Esophagus (tissue), 2 donors: ENCODE data around the gene MFSD12. TPM values are rescaled to one million over a fixed set of nuclear protein-coding genes. Genes with fewer than 3 reads are reported as not detected.

Source experiments
- H3K27ac ChIP-seq, 2 donors: one replicate each; pipeline ENCODE4 v1.5.1; 2013; ENCODE audit warnings: low read depth in 2 of 2, mild to moderate bottlenecking in 2 of 2, inconsistent platforms in 1 of 2, low read length in 1 of 2, moderate library complexity in 1 of 2
- H3K27me3 ChIP-seq, 2 donors: one replicate each; pipeline ENCODE4 v1.6.1; 2013; ENCODE audit warnings: low read length in 2 of 2, control low read depth in 1 of 2, mild to moderate bottlenecking in 1 of 2; ENCODE audit not compliant: insufficient read depth in 2 of 2, control insufficient read depth in 1 of 2
- H3K36me3 ChIP-seq, 2 donors: one replicate each; pipeline ENCODE4 v1.6.1; 2013; ENCODE audit warnings: low read length in 1 of 2; ENCODE audit not compliant: control insufficient read depth in 2 of 2, insufficient read depth in 2 of 2
- H3K4me1 ChIP-seq, 2 donors: one replicate each; pipeline ENCODE4 v1.6.1; 2013; ENCODE audit warnings: low read length in 1 of 2; ENCODE audit not compliant: control insufficient read depth in 2 of 2, insufficient read depth in 2 of 2
- H3K4me3 ChIP-seq, 2 donors: one replicate each; pipeline ENCODE4 v1.5.1; 2013; ENCODE audit warnings: low read length in 2 of 2, mild to moderate bottlenecking in 2 of 2, low read depth in 1 of 2, moderate library complexity in 1 of 2
- H3K9me3 ChIP-seq, 2 donors: one replicate each; pipeline ENCODE4 v1.6.1; 2013; ENCODE audit warnings: mild to moderate bottlenecking in 2 of 2, low read depth in 1 of 2, low read length in 1 of 2, moderate library complexity in 1 of 2; ENCODE audit not compliant: control insufficient read depth in 2 of 2, insufficient read depth in 1 of 2
- WGBS, 2 donors: extraction: QIAGEN DNeasy Blood & Tissue Kit; methylation state at CpG; one replicate each; pipeline ENCODE4 v1.1.7; 2013; 5-methylcytosine and 5-hydroxymethylcytosine counted together
- polyA plus RNA-seq, 2 donors: library from polyadenylated mRNA; stranded (reverse); fragments of 200-250 nt; gene quantifications; one replicate each; pipeline ENCODE4 v1.2.3, GENCODE V29; 2013
- donor health status: healthy with polysubstance abuse.
- donor health status: Bipolar disorder and iron deficiency.

Gene MFSD12
- polyA plus RNA-seq, 2 donors: 26.8 to 27.5 TPM

- Histone ChIP-seq H3K36me3 (peaks cover 0 to 23% of the 10 kb centered on the region in 2 donors), H3K4me3 (no peak overlapping the region), H3K27ac (no peak overlapping the region), H3K4me1 (peaks cover 0 to 2% of the 10 kb centered on the region in 2 donors), H3K9me3 (peaks cover 0 to 2% of the 10 kb centered on the region in 2 donors), H3K27me3 (no peaks in the 10 kb centered on the region)
- 81 to 82% methylated on average over 14 of the region's 14 CpGs for WGBS, 2 donors
Observed at GRCh38 chr19:3548606-3549005, 8.8 kb downstream of the MFSD12 start.

GRCh38 chr19:3547767-3548282 is 9.6 kb downstream of the MFSD12 start:
- Histone ChIP-seq H3K27me3 (no peaks in the 10 kb centered on the region), H3K4me3 (no peak overlapping the region), H3K9me3 (peaks cover 0 to 2% of the 10 kb centered on the region in 2 donors), H3K27ac (no peak overlapping the region), H3K4me1 (peaks cover 0 to 4% of the 10 kb centered on the region in 2 donors), H3K36me3 (peaks cover 0 to 23% of the 10 kb centered on the region in 2 donors)
- 80 to 81% methylated on average over 36 of the region's 36 CpGs for WGBS, 2 donors

- no peaks in the 10 kb centered on the region for H3K27me3 ChIP-seq
- peaks cover 0 to 23% of the 10 kb centered on the region in 2 donors for H3K36me3 ChIP-seq
- no peak overlapping the region for H3K4me3 ChIP-seq
- H3K4me1 ChIP-seq: peaks cover 0 to 4% of the 10 kb centered on the region in 2 donors
- peaks cover 0 to 2% of the 10 kb centered on the region in 2 donors for H3K9me3 ChIP-seq
- H3K27ac ChIP-seq: no peak overlapping the region
- 83 to 86% methylated on average over 15 of the region's 15 CpGs for WGBS, 2 donors
Observed at GRCh38 chr19:3547301-3547731, 10.1 kb downstream of the MFSD12 start.

- H3K36me3 ChIP-seq: peaks cover 0 to 23% of the 10 kb centered on the region in 2 donors
- H3K4me3 ChIP-seq: no peak overlapping the region
- H3K4me1 ChIP-seq: peaks cover 0 to 4% of the 10 kb centered on the region in 2 donors
- peaks cover 0 to 2% of the 10 kb centered on the region in 2 donors for H3K9me3 ChIP-seq
- H3K27me3 ChIP-seq: no peaks in the 10 kb centered on the region
- no peak overlapping the region for H3K27ac ChIP-seq
- 85 to 90% methylated on average over 23 of the region's 23 CpGs for WGBS, 2 donors
Observed at GRCh38 chr19:3546119-3546518, 11.3 kb downstream of the MFSD12 start.

- Histone ChIP-seq H3K27me3 (no peaks in the 10 kb centered on the region), H3K27ac (no peak overlapping the region), H3K36me3 (peaks cover 0 to 23% of the 10 kb centered on the region in 2 donors), H3K4me3 (no peak overlapping the region), H3K4me1 (peaks cover 0 to 4% of the 10 kb centered on the region in 2 donors), H3K9me3 (peaks cover 0 to 2% of the 10 kb centered on the region in 2 donors)
- WGBS, 2 donors: 71 to 74% methylated on average over 10 of the region's 10 CpGs
Observed at GRCh38 chr19:3545669-3546034, 11.7 kb downstream of the MFSD12 start.

- Histone ChIP-seq H3K9me3 (peaks cover 0 to 2% of the 10 kb centered on the region in 2 donors), H3K27me3 (no peaks in the 10 kb centered on the region), H3K4me1 (peaks cover 0 to 4% of the 10 kb centered on the region in 2 donors), H3K27ac (no peak overlapping the region), H3K36me3 (peaks cover 0 to 23% of the 10 kb centered on the region in 2 donors), H3K4me3 (no peak overlapping the region)
- 55 to 59% methylated on average over 29 to 30 of the region's 30 CpGs for WGBS, 2 donors
Observed at GRCh38 chr19:3544742-3545668, 12.4 kb downstream of the MFSD12 start.

- peaks cover 0 to 23% of the 10 kb centered on the region in 2 donors for H3K36me3 ChIP-seq
- peaks cover 0 to 2% of the 10 kb centered on the region in 2 donors for H3K9me3 ChIP-seq
- WGBS, 2 donors: 79 to 86% methylated on average over 6 to 9 of the region's 9 CpGs
- peaks cover 0 to 4% of the 10 kb centered on the region in 2 donors for H3K4me1 ChIP-seq
- no peaks in the 10 kb centered on the region for H3K27me3 ChIP-seq
- H3K4me3 ChIP-seq: no peak overlapping the region
- H3K27ac ChIP-seq: no peak overlapping the region
Observed at GRCh38 chr19:3544058-3544376, 13.4 kb downstream of the MFSD12 start.

GRCh38 chr19:3543150-3544057 is 14.0 kb downstream of the MFSD12 start:
- H3K36me3 ChIP-seq: peaks cover 0 to 26% of the 10 kb centered on the region in 2 donors
- H3K27ac ChIP-seq: no peak overlapping the region
- peaks cover 0 to 2% of the 10 kb centered on the region in 2 donors for H3K9me3 ChIP-seq
- no peaks in the 10 kb centered on the region for H3K27me3 ChIP-seq
- H3K4me3 ChIP-seq: no peak overlapping the region
- H3K4me1 ChIP-seq: peaks cover 0 to 4% of the 10 kb centered on the region in 2 donors
- WGBS, 2 donors: 76 to 77% methylated on average over 39 to 47 of the region's 47 CpGs

GRCh38 chr19:3539756-3540118 is 17.6 kb downstream of the MFSD12 start:
- no peak overlapping the region for H3K4me3 ChIP-seq
- H3K27ac ChIP-seq: no peak overlapping the region
- 86 to 94% methylated on average over 1 of the region's 1 CpG for WGBS, 2 donors
- H3K36me3 ChIP-seq: peaks cover 6 to 26% of the 10 kb centered on the region in 2 donors
- H3K4me1 ChIP-seq: peaks cover 0 to 5% of the 10 kb centered on the region in 2 donors
- H3K9me3 ChIP-seq: no peaks in the 10 kb centered on the region
- H3K27me3 ChIP-seq: no peaks in the 10 kb centered on the region
